Activated CD4-positive, alpha-beta T cell treated with anti-CD3 and anti-CD28 coated beads, Interleukin-2, Interleukin-4, amounts not matched to agents 100 ng/mL and 50 ng/mL, durations not matched to agents 16 hours and 8 hours (primary cell): ENCODE results near the gene AWAT2.

Source experiments
- DNase-seq: peaks from one replicate; pipeline ENCODE4 v3.0.0-alpha.2; 2020; ENCODE audit warnings: low spot score

The AWAT2 gene, protein sequence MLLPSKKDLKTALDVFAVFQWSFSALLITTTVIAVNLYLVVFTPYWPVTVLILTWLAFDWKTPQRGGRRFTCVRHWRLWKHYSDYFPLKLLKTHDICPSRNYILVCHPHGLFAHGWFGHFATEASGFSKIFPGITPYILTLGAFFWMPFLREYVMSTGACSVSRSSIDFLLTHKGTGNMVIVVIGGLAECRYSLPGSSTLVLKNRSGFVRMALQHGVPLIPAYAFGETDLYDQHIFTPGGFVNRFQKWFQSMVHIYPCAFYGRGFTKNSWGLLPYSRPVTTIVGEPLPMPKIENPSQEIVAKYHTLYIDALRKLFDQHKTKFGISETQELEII

DNA sequence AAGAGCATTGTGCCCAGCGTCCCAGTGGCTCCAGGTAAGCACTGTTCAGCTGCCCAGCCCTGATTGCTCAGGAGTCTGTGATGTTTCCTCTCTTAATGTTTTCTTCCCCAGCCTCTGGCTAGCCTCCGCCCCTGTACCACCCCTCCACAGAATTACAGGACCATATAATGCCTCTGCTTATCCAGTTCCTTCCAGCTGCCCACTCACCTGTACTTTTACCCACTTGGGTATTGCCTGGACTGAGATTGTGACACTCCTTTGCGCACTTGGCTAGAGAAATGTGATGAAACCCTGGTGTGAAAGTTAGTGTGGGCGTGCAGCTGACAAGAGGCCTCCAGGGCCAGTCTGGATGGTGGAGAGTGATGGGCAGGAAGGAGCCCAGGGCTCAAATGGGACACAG lies at the start of gene AWAT2:
TSS of gene AWAT2 (minus strand) at position 14 of the 400 bp plus-strand sequence. CDS start at position 8, 6 bp downstream.
- DNase-seq: no peak

DNA sequence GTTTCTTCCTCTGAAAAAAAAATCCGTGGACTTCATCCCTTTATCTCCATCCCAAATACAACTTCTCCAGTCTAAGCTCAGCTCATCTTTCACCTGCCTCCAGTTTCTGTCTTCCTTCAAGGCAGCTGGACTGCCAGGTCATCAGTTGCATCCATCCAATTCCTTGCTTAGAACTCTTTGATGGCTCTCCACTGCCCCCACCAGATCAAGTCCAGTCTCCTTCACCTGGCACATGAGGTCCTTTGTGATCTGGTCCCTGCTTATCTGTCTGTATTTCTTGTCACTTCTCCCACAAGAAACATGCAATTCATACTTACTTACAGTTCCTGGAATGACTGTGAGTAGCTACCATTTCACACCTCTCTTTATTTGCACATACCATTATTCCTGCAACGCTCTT lies 46.3 kb upstream of the AWAT2 start:
- DNase-seq: peak; percentile 5

DNA sequence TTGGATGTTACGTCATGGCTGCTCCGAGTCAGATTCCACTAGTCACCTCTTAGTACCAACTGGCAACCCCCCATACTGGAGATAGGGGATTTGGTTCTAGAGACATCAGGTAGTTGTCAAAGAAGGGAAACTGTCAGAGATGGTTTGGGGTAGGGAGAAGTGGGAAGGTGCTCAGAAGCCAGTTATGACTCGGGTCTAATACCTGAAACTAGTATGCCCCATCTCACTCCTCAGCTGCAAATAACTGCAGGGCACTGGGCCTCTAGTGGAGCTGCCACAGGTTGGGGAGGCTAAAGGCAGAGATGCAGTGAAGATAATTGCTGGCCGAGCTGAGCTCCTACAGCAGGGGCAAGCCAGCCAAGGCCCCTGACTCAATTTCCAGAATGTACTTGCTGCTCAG lies 42.5 kb upstream of the AWAT2 start:
- no peak for DNase-seq

DNA sequence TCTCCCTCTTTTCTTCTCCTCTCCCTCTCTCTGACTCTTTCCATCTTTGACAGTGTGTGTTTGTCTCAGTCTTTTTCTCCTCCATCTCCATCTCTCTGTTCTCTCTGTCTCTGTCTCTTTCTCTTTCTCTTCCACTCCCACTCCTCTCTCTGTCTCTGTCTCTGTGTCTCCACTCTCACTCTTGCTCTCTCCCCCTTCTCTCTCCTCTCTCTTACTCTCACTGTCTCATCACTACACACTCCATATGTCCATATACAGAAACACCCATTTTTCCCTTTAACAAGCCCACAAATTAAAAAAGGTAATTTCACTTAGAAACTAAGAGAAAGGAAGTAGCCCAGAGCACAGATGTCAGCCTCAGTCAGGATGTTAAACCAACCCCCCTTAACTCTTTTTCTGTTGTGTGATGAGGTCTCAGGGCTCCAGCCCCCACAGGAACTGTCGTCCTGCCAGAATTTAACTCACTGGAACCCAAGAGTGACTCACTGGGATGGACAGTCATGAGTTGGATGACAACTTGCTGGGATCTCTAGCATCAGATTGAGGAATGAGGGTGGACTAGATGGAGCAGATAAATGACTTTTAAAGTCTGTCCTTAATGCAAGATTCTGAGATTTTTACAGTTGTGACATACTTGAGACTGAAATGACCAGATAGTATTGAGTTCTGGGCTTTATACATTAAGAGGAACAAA lies 40.0 kb upstream of the AWAT2 start:
- no peak for DNase-seq

DNA sequence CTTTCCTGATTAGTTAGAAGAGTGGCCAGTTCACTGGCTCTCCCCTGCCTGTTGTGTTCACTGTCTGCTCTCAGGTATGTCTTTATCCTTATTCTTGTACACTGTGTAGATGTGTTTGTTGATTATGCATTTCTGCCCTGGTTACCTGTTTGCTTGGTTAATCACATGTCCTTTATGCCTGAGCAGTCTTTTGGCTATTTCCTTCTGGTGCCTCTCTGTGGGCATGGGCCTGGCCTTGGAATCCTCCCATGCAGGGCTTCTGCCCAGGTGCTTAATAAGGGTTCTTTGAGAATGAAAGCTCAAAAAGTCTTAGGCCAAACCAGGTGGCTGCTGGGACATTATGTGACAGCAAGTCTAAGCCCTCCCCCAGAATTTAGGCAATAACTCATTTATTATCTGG lies 39.0 kb upstream of the AWAT2 start:
- DNase-seq: no peak

DNA sequence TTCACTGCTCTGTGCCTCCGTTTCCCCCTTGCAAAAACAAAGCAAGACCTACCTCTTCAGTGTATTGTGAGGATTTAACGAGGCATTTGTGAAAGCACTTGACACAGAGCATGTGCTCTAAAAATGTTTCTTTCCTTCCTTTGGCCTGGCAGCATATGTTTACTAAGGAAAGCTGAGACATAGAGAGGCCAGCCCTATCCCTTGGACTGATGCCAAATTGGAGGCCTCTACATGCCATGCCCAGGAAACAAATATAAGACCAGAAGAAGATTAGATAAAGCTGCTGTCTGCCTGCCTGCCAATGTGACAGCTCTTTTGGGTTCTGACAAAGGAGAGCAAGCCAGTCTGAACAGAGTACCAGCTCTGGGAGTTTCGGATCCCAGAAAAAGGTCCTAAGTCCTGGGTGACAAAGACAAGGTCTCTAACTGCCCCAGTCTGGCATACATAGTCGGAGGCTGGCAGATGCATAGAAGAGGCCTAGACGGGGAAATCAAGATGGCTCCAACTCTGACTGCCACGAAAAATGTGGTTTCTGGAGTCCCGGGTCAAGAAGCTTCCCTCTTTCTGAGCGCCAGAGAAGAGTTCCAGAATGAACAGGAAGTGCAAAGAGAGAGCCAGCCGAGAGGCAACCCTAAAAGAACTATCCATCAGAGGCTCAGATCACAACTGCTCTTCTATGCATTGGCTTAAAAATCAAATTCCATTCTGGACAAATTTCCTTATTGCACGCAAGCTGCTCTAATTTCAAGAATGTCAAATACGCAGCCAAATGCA lies 38.3 kb upstream of the AWAT2 start:
- DNase-seq: no peak

DNA sequence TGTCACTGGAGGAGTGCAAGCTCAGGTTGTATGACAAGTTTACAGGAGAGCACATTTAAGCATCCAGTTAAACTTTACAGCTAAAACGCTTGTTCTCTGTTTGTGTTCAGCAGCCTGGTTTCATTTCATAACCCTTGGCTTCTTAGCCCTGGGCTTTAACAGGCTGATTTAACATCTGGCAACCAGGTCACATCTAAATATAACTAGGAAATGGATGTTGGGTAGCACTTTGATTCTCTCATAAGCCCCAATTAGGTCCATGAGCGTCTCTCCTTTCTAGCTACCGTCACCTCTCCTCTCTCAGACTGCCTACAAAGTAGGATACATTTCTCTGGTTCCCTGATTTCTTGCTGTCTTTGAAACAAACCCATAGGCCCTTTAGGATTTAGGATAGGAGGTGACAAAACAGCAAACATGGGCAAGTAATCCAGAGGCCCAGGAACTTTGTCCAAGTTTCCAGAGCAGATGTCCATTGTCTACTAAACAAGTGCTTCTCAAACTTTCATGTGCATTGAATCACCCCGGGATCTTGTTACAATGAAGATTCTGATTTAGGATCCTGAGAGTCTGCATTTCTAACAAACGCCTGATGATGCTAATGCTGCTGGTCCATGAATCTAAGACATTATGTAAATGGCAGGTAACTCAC lies 35.0 kb upstream of the AWAT2 start:
- no peak for DNase-seq

DNA sequence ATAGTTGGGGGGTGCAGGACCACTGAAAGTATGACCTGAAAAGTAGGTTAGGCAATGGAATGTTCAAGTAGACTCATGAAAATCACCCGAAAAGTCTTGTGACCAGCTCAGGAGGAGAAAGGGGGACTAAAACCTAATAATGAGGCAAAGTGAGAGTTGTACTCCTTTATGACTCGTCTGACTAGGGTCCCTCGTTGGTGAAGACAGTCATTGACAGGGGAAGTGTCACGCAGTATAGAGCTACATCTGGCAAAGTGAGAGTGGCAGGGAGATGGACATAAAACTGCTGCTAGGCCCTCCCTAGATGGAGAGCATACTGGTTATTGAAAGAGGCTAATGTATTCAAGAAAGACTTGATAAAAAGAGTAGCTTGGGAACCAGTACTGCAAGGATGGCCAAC lies 33.0 kb upstream of the AWAT2 start:
- no peak for DNase-seq

DNA sequence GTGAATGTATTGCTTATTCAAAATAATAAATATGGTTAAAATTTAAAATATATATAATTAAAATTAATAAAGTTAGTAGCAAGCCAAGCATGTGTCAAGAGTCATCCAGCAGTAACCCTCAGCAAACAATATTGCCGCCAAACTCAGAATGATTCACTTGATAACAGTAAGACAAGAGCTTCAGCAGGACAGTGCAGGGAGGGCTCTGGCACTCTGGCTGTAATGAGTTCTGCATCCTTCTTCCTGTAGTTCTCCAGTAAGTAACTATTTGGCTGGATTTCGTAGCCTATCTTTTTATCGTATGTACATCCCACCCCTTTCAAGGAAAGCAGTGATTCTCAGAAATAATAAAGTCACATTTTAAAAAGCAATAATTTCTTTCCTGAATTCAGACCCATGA lies 30.1 kb upstream of the AWAT2 start:
- DNase-seq: no peak

DNA sequence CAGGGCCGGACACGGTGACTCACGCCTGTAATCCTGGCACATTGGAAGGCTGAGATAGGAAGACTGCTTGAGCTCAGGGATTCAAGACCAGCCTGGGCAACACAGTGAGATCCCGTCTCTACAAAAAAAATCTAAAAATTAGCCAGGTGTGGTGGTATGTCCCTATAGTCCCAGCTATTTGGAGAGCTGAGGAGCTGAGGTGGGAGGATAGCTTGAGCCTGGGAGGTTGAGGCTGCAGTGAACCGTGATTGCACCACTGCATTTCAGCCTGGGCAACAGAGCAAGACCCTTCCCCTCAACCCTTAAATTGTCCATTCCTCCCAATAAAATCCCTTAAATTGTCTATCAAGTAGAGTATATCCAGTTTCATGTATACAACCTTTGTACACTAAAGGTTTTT lies 29.6 kb upstream of the AWAT2 start:
- no peak for DNase-seq

DNA sequence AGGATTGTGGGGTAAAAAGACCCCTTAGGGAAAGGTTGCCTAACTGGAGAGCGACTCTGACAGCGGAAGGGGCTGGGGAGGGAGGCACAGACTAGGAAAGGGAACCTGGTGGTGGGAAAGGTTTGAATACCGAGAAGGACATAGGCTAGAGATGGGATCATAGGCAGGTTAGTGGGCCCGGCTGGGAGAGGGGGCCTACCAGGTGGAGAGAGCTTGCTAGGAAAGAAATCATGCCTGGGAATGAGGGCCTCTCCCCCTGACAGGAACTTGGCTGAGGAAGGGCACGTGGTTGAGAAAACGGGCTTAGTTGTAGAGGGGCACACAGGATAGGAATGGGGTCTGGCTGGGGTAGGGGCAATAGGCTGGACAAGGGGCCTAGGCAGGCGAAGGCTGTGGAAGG lies 16.9 kb upstream of the AWAT2 start:
- no peak for DNase-seq

DNA sequence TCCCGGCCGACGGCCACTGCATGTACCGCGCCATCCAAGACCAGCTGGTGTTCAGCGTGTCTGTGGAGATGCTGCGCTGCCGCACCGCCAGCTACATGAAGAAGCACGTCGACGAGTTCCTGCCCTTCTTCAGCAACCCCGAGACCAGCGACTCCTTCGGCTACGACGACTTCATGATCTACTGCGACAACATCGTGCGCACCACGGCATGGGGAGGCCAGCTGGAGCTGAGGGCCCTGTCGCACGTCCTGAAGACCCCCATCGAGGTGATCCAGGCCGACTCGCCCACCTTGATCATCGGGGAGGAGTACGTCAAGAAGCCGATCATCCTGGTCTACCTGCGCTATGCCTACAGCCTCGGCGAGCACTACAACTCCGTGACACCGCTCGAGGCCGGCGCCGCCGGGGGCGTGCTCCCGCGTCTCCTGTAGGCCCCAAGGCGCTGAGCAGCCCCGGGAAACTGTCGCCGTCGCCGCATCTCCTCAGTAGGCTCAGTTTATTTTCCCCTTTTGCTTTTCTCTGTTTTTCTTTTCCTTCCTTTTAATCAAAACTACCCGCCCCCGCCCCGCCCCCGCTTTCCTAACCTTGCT lies 13.3 kb upstream of the AWAT2 start:
- DNase-seq: no peak

DNA sequence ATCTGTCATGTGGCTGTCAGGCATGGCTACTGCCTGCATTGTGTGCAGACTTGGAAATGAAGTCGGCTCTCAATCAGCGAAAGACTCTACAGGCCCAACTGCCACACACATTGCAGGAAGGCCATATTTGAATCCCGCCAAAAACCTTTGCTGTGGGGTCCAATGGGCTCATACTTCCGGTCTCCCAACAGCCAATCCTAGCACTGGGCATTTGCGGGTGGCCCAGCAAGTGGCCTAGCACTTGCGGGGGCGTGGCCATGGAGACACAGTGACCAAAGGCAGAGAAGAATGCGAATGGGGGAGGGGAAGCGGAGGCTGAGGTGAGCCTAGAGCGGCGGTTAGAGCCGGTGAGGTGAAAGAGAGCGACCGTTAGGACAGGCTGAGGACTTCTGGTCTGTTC lies 12.3 kb upstream of the AWAT2 start, which contains the start of gene OTUD6A:
TSS of gene OTUD6A (plus strand) at position 382 of the 400 bp plus-strand sequence. CDS start 68 bp downstream, outside the sequence.
- no peak for DNase-seq

DNA sequence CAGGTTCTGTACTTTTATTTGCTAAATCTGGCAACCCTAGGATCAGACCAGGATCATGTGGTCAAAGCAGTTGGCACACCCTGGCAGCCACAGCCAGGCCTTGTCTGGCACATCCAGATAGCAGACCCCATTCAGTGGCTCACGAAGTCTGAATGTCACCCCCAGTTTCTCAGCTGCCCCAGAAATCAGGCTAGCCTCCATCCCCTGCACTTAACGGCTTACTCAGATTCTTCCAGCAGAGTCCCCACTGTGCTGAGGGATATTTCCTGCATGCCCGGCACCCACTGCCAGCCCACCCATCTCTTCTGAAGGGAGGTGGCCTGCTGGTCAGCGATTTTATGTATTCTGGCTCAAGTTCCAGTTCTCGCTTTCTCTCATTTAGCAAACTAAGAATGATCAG lies 4.7 kb upstream of the AWAT2 start:
- no peak for DNase-seq

DNA sequence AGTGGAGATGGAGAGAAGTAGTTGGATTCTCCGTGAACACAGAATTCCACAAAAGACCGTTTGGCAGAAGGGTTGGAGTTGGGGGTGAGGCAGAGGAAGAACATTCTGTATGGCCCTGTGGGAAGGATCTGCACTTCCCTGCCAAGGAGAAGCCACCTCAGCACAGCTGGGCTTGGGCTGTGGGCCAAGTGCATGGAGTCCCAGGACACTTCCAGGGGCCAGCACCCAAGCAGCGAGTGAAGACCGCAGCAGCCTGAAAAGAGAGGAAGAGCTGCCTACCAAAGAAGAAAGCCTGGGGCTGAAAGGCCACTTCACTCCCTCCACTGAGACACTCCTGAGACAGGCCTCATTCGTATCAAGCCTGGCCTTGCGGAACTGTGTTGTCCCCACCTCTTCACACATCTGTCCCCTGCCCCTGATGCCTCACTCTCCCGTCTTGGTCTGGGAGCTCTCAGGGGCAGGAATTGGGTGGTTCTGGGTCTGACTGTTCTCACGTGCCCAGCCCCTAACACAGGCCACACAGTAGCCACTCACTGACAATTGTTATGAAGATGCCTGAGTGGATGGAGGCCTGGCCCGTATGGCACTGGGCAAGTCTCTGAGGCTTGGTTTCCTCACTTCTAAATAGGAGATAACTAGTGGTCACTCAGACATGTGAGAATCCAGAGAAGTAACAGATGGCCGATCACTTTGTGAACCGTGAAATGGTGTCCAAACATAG lies 3.3 kb upstream of the AWAT2 start:
- no peak for DNase-seq

DNA sequence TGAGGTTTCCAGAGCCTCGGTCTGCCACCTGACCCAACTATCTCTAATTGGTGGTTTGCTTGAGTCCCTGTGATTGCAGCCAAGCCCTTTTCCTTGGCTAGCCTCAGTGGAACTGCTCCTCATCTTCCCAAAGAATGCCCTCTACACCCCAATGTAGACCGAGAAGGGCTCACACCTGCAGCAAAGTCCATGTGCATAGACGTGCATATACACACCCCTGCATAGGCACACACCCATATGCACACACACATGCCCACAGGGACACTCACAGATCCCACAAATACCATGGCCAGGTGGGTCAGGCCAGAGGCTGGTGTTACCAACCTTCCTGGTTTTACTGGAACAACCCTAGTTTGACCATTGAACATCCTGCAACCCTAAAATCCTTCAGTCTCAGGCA lies 332 bp downstream of the AWAT2 start:
- no peak for DNase-seq

DNA sequence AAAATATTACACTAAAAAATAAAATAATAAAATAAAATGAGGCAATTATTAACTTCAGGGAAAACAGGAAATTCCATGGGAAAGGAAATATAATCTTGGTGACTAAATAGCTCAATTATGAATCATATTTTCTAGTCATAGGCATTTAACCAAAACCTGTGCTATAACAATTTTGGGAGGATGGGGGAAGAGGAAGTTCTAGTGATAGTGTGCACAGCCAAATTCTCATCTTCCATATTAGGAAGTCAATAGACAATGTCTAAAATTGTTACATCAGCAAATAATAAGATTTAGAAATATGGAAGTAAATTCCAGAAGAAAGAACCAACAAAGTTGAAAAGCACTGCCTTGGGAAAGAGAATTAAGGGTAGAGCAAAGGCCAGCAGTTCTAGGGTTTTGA lies 2.8 kb downstream of the AWAT2 start:
- DNase-seq: no peak

DNA sequence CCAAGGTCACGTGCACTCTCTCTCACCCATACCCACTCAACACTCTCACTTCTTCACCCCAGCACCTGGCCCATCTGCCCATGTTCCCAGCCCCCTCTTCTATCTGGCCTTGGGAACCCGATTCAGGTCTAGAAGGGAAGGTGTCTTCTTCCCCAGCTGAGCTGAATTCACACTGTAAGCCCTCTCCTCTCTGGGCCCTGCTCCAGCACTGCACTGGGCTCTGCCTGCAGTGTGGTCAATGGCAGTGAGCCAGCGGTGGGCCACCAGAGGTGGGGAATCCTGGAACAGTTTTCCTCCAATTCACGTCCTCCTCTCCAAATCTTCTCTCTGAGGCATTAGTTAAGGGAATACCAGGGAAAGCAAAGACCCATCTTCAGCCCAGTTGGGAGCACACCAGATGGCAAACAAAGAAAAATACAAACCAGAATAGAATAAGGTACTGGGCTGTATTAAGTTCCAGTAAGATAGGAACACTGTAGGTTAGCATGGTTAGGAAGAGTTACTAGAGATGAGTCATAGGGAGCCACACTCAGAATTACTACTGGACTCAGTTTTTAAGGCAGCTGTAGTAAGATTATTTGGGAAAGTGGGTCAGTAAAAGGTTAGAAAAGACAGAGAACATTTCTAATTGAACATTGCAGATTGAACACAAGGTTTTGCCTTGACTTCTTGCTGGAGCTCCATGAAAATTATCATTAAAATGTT lies 5.0 kb downstream of the AWAT2 start:
- DNase-seq: no peak

DNA sequence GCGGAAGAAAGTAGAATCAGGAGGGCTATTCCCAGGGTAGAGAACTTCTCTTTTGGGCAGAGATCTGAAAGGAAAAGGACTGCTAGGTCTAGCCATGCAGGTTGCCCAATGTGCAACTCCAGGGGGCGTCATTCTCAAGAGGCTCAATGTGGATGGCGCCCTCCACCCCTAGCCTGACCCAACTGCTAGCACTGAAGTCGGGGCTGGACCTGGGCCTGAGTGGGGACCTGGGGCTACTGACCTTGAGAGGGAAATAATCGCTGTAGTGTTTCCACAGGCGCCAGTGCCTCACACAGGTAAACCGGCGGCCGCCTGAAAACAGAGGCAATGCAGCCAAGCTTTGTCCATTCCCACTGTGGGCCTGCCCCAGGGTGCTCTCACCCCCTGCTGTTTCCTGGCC lies 6.1 kb downstream of the AWAT2 start:
- no peak for DNase-seq
